Fibroblast of skin of abdomen (primary cell): Measurements from ENCODE around the gene FAM210A. TPM values are rescaled to one million over a fixed set of nuclear protein-coding genes. Genes with fewer than 3 reads are reported as not detected.
"Not testable (repeated sequence)": the region's sequence is repeated elsewhere in the genome, so short reads cannot be mapped to it uniquely, and the experiment has no call there.

Source experiments
- DNase-seq: peaks from one replicate; pipeline ENCODE4 v3.0.0-alpha.2; 2013
- polyA plus RNA-seq, 2 experiments: library from polyadenylated mRNA; unstranded; fragments of 120-200 nt; gene quantifications; one replicate each; pipeline ENCODE4 v1.2.1, GENCODE V29; 2013; ENCODE audit not compliant: insufficient read length in 2 of 2

FAM210A gene
- 12.1 TPM for polyA plus RNA-seq (2013, experiment 1 of 2; ENCODE audit: insufficient read length)
- 14.5 TPM for polyA plus RNA-seq (2013, experiment 2 of 2; ENCODE audit: insufficient read length)

GRCh38 chr18:13726232-13726971, at the start of gene FAM210A, which contains the start of gene RNMT:
TSS of gene FAM210A (minus strand) at chr18:13726558. CDS start at chr18:13682077, 44,481 bp downstream.
TSS of gene RNMT (plus strand) at chr18:13726673. CDS start at chr18:13731518, 4,845 bp downstream.
- peak; percentile 95 for DNase-seq

- DNase-seq: no peak
Observed at GRCh38 chr18:13775058-13775457, 48.7 kb upstream of the FAM210A start.

- DNase-seq: no peak
Observed at GRCh38 chr18:13762690-13763439, 36.5 kb upstream of the FAM210A start.

GRCh38 chr18:13760047-13760446, 33.7 kb upstream of the FAM210A start:
- DNase-seq: no peak

GRCh38 chr18:13758622-13759021, 32.3 kb upstream of the FAM210A start:
- DNase-seq: no peak

- DNase-seq: no peak
Observed at GRCh38 chr18:13756671-13757070, 30.3 kb upstream of the FAM210A start.

- no peak for DNase-seq
Observed at GRCh38 chr18:13756261-13756660, 29.9 kb upstream of the FAM210A start.

GRCh38 chr18:13751599-13751998, 25.2 kb upstream of the FAM210A start:
- not testable (repeated sequence) for DNase-seq

GRCh38 chr18:13746633-13747032, 20.3 kb upstream of the FAM210A start:
- no peak for DNase-seq

GRCh38 chr18:13745696-13746095, 19.3 kb upstream of the FAM210A start:
- no peak for DNase-seq

- no peak for DNase-seq
Observed at GRCh38 chr18:13735681-13736080, 9.3 kb upstream of the FAM210A start.

- no peak for DNase-seq
Observed at GRCh38 chr18:13730481-13730880, 4.1 kb upstream of the FAM210A start.

- peak; percentile 20 for DNase-seq
Observed at GRCh38 chr18:13726972-13727331, 594 bp upstream of the FAM210A start.

GRCh38 chr18:13725566-13726231, 659 bp downstream of the FAM210A start:
- peak; percentile 1 for DNase-seq

GRCh38 chr18:13720847-13721246, 5.5 kb downstream of the FAM210A start:
- DNase-seq: no peak

GRCh38 chr18:13720123-13720522, 6.2 kb downstream of the FAM210A start:
- DNase-seq: no peak

GRCh38 chr18:13716916-13717315, 9.4 kb downstream of the FAM210A start:
- no peak for DNase-seq

GRCh38 chr18:13715330-13715729, 11.0 kb downstream of the FAM210A start:
- no peak for DNase-seq

- no peak for DNase-seq
Observed at GRCh38 chr18:13713455-13714055, 12.8 kb downstream of the FAM210A start.

GRCh38 chr18:13712400-13713131, 13.8 kb downstream of the FAM210A start:
- DNase-seq: no peak

GRCh38 chr18:13710414-13710831, 15.9 kb downstream of the FAM210A start:
- DNase-seq: no peak

- peak; percentile 6 for DNase-seq
Observed at GRCh38 chr18:13703899-13704298, 22.5 kb downstream of the FAM210A start.
